UCSD-AML1 (cell line): Measurements from ENCODE around the gene HSD17B14.
"Not testable (repeated sequence)": the region's sequence is repeated elsewhere in the genome, so short reads cannot be mapped to it uniquely, and the experiment has no call there.

ENCODE experiments used
- DNase-seq: peaks from one replicate; lab custom pipeline; 2025; ENCODE audit not compliant: unreplicated experiment; lab: John Stamatoyannopoulos, UW

The HSD17B14 gene

GRCh38 chr19:48799358-48800300 lies 36.7 kb downstream of the HSD17B14 start:
- no peak for DNase-seq

GRCh38 chr19:48798937-48799336 lies 37.4 kb downstream of the HSD17B14 start:
- DNase-seq: peak; percentile 32

- no peak for DNase-seq
Observed at GRCh38 chr19:48797103-48797502, 39.2 kb downstream of the HSD17B14 start.

DNA sequence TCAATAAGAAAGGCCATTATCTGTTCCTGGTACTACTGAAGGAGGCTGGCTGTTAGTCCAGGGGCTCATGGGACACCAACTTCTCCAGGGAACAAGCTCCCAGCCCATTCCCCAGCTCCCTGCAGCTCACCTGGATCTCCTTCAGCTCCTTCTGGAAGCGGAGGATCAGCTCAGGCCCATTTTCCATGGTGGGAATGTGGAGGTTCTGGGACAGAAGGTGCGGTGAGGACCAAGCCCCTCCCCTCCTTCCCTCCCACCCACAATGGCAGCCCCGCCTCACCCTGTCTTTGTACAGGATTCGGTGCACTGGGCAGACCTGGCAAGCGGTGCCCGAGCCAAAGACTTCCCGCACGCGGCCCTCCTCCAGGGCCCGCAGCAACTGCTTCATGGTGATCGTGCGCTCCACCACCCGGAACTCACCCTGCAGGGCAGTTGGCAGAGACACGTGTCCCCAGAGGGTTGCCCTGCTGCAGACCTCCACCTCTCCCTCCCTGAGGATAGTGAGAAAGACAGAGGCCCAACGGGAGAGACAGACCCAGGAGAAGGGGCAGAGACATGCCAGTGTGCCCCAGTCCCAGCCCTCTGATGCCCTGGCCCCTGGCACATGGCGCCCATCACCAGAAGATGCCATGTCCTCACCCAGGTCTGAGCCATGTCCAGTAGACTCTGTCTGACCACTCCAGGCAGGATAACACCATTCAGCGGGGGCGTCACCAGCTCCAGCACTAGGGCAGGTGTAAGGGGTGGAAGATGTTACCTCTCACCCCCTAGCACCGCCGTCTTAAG lies 39.8 kb downstream of the HSD17B14 start:
- DNase-seq: no peak

- no peak for DNase-seq
Observed at GRCh38 chr19:48795685-48796070, 40.6 kb downstream of the HSD17B14 start.

- DNase-seq: peak; percentile 89
Observed at GRCh38 chr19:48795055-48795684, 41.1 kb downstream of the HSD17B14 start.

DNA sequence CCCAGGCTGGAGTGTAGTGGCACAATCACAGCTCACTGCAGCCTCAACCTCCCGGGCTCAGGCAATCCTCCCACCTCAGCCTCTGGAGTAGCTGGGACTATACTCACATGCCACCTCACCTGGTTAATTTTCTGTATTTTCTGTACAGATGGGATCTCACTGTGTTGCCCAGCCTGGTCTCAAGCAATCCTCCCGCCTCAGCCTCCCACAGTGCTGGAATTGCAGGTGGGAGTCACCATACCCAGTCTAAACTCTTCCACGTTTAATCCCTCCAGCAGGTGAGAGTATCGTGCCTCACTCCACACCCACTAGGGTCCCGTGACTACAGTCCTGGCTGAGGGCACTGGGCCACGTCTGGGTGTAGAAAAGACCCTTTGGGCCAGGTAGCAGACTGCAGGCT lies 42.0 kb downstream of the HSD17B14 start:
- DNase-seq: no peak

DNA sequence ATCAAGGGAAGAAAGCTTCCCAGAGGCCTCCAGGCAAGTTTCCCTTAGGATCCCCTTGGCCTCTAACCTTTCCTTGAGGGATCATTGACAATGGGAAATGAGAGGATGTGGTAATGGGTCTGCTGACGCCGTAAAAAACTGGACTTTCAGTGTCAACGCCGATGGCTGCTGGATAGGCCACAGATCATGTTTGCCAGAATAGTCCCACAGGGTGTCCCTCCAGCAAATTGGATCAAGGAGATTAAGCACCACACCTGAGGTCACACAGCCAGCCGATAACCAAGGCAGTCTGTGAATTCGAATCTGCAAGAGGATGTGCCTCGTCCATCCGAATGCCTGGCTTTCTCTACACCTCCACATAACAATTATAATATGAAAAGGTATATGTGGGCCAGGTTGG lies 43.0 kb downstream of the HSD17B14 start:
- DNase-seq: no peak

- DNase-seq: not testable (repeated sequence)
Observed at GRCh38 chr19:48787331-48787730, 49.0 kb downstream of the HSD17B14 start.

- DNase-seq: not testable (repeated sequence)
Observed at GRCh38 chr19:48786422-48786821, 49.9 kb downstream of the HSD17B14 start.

- peak; percentile 46 for DNase-seq
Observed at GRCh38 chr19:48784527-48784926, 51.8 kb downstream of the HSD17B14 start.

DNA sequence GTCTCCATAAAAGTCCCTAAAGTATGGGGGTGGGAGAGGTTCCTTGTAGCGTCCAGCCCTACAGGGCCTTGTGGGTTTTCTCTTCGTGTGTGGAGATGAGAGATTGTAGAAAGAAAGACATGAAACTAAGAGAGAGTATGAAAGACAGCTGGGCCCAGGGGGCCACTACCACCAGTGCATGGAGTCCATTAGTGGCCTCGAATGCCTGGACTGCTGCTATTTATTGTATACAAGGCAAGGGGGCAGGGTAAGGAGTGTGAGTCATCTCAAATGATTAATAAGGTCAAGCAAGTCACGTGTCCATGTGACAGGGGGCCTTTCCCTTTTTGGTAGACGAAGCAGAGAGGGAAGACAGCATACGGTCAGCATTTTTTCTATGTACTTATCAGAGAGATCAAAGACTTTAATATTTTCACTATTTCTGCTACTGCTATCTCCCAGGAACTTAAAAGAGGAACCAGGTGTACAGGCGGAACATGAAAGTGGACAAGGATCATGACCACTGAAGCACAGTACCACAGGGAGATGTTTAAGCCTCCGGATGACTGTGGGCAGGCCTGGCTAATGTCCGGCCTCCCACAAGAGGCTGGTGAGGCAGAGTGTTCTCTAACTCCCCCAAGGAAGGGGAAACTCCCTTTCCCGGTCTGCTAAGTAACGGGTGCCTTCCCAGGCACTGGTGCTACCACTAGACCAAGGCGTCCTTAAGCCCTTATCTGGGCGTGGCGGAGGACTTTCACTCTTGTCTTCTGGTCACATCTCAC lies 55.5 kb downstream of the HSD17B14 start:
- DNase-seq: peak; percentile 64

- DNase-seq: no peak
Observed at GRCh38 chr19:48779636-48780035, 56.7 kb downstream of the HSD17B14 start.

DNA sequence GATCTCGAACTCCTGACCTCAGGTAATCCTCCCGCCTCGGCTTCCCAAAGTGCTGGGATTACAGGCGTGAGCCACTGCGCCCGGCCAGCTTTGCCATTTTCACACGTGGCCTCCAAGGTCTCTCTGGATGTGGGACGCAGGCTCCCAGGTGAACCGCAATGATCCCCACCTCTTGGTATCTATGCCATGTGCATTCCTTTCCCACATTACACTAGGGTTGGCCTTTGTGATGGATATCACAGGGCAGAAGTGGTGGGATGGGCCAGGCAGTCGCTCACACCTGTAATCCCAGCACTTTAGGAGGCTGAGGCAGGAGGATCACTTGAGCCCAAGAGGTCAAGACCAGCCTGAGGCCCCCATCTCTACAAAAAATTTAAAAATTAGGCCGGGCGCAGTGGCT lies 58.6 kb downstream of the HSD17B14 start:
- DNase-seq: no peak

DNA sequence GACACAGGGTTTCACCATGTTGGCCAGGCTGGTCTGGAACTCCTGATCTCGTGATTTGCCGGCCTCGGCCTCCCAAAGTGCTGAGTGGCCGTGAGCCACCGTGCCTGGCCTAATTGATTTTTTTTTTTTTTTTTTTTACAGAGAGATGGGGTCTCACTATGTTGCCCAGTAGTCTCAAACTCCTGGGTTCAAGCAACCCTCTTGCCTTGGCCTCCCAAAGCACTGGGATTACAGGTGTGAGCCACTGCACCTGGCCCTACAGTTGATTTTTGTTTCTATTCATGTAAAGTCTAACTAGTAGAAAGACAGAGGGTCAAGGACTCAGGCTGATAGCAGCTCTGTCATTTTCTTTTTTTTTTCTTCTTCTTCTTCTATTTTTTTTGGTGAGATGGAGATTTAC lies 59.2 kb downstream of the HSD17B14 start:
- no peak for DNase-seq

DNA sequence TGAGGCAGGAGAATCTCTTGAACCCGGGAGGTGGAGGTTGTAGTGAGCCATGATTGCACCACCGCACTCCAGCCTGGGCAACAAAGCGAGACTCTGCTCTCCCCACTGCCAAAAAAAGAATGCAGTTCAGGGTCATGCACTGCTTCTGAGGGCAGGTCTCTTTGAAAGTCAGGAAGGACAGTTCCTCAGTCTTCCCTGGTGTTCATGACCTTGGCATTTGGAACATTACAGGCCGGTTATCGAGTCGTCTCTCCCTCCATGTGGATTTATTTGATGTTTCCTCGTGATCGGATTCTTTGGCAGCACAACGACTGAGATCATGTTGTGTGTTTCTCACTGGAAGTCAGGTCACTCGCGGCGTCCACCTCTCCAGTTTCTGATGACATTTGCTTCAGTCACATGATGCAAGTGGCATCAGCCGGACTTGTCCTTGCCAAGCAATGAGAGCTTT lies 63.8 kb downstream of the HSD17B14 start:
- DNase-seq: no peak

- DNase-seq: no peak
Observed at GRCh38 chr19:48770734-48771472, 65.4 kb downstream of the HSD17B14 start.

DNA sequence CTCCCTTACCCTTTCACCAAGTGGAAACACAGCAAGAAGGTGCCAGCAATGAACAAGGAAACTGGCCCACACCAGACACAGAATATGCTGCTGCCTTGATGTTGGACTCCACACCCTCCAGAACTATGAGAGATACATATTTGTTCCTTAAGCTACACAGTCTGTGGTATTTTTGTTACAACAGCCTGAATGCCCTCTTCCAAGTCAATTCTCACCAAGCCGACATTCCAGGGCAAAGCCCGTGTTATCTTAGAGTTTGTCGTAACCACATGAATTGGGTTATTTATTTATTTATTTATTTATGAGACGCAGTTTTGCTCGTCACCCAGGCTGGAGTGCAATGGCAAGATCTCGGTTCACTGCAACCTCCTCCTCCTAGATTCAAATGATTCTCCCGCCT lies 66.0 kb downstream of the HSD17B14 start:
- no peak for DNase-seq

DNA sequence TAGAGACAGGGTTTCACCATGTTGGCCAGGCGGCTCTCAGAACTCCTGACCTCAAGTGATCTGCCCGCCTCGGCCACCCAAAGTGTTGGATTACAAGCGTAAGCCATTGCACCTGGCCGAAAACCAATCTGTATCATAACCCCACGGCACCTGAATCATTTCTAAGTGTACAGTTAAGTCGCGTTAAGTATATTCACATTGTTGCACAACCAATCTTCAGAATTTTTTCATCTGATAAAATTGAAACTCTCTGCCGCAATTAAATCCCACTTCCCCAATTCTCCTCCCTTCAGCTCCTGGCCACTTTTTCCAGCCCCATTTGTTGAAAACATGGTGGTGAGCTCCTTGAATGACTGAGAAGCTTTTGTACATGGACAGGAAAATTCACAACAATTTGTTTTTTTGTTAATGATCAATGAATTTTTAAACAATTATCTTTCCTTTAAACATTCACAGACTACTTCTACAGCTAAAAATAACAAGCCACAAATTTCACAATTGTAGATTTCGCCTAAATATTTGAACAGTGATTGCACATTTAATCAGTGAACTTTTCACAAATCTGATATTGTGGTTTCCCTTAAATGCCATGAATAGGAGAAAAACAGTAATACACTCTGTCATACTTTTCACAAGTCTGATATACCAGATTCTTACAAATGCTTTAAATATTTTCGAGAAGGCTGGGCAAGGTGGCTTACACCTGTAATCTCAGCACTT lies 67.1 kb downstream of the HSD17B14 start:
- no peak for DNase-seq
